Chondrocyte (in vitro differentiated cells): Measurements from ENCODE around the gene SLC44A3. TPM values are rescaled to one million over a fixed set of nuclear protein-coding genes. Genes with fewer than 3 reads are reported as not detected.

Experiments used
- DNase-seq: peaks from one replicate; pipeline ENCODE4 v3.0.0; 2021; ENCODE audit warnings: mixed read lengths, low spot score
- H3K27ac Mint-ChIP-seq: one replicate; pipeline ENCODE4 v1.8.0; 2021; ENCODE audit warnings: mild to moderate bottlenecking, moderate library complexity, mixed read lengths; ENCODE audit not compliant: unreplicated experiment
- H3K27me3 Mint-ChIP-seq: 2 replicates; pipeline ENCODE4 v1.8.0; 2021; ENCODE audit warnings: low read depth, mixed read lengths
- H3K36me3 Mint-ChIP-seq: 2 replicates; pipeline ENCODE4 v1.8.0; 2021; ENCODE audit warnings: low read depth, mixed read lengths
- H3K4me1 Mint-ChIP-seq: 2 replicates; pipeline ENCODE4 v1.8.0; 2021; ENCODE audit warnings: low read depth, mild to moderate bottlenecking, mixed read lengths
- H3K4me3 Mint-ChIP-seq: one replicate; pipeline ENCODE4 v1.8.0; 2021; ENCODE audit warnings: mild to moderate bottlenecking, moderate library complexity, mixed read lengths; ENCODE audit not compliant: unreplicated experiment
- H3K9me3 Mint-ChIP-seq: 2 replicates; pipeline ENCODE4 v1.8.0; 2021; ENCODE audit warnings: low read depth, mixed read lengths
- CTCF ChIP-seq: fragments of 200-600 bp; sonication (generic); IDR thresholded peaks from 2 replicates; pipeline ENCODE4 v1.5.0; 2021; ENCODE audit warnings: antibody characterized with exemption, mild to moderate bottlenecking, moderate library complexity
- total RNA-seq: library from RNA; stranded (reverse); gene quantifications from 3 replicates; pipeline ENCODE4 v1.2.1, GENCODE V29; 2021

SLC44A3 gene
- total RNA-seq, 1 donor from 2014 or later = 2.5 TPM

- no peak for DNase-seq
- H3K36me3 Mint-ChIP-seq = no peaks in the 10 kb centered on the region
- peaks cover 53% of the 10 kb centered on the region for H3K4me1 Mint-ChIP-seq
- no peaks in the 10 kb centered on the region for H3K27me3 Mint-ChIP-seq
- peak overlapping the region; percentile 89 for H3K27ac Mint-ChIP-seq
- TF ChIP-seq CTCF = no peak
- H3K9me3 Mint-ChIP-seq = no peaks in the 10 kb centered on the region
- peak overlapping the region; percentile 11 for H3K4me3 Mint-ChIP-seq
Measured at GRCh38 chr1:94793296-94793656, 26.9 kb upstream of the SLC44A3 start.

GRCh38 chr1:94795434-94795833 lies 24.7 kb upstream of the SLC44A3 start:
- Mint-ChIP-seq H3K27ac (no peak overlapping the region), H3K4me3 (no peak overlapping the region), H3K9me3 (no peaks in the 10 kb centered on the region), H3K27me3 (no peaks in the 10 kb centered on the region), H3K36me3 (no peaks in the 10 kb centered on the region), H3K4me1 (peaks cover 57% of the 10 kb centered on the region)
- no peak for DNase-seq
- TF ChIP-seq CTCF = no peak

- Mint-ChIP-seq H3K27me3 (no peaks in the 10 kb centered on the region), H3K9me3 (no peaks in the 10 kb centered on the region), H3K27ac (no peak overlapping the region), H3K4me3 (no peak overlapping the region), H3K36me3 (no peaks in the 10 kb centered on the region), H3K4me1 (peaks cover 55% of the 10 kb centered on the region)
- no peak for TF ChIP-seq CTCF
- no peak for DNase-seq
Measured at GRCh38 chr1:94796266-94796665, 23.9 kb upstream of the SLC44A3 start.

GRCh38 chr1:94797291-94797690 lies 22.9 kb upstream of the SLC44A3 start:
- no peak for TF ChIP-seq CTCF
- H3K36me3 Mint-ChIP-seq = no peaks in the 10 kb centered on the region
- peaks cover 57% of the 10 kb centered on the region for H3K4me1 Mint-ChIP-seq

GRCh38 chr1:94798054-94798453 lies 22.1 kb upstream of the SLC44A3 start:
- no peak for TF ChIP-seq CTCF
- DNase-seq = no peak
- H3K36me3 Mint-ChIP-seq = no peaks in the 10 kb centered on the region
- H3K9me3 Mint-ChIP-seq = no peaks in the 10 kb centered on the region
- no peak overlapping the region for H3K4me3 Mint-ChIP-seq
- peaks cover 52% of the 10 kb centered on the region for H3K4me1 Mint-ChIP-seq
- H3K27me3 Mint-ChIP-seq = no peaks in the 10 kb centered on the region
- H3K27ac Mint-ChIP-seq = no peak overlapping the region

More at GRCh38 chr1:94797291-94797690, 22.9 kb upstream of the SLC44A3 start:
- H3K27ac Mint-ChIP-seq = no peak overlapping the region
- no peak overlapping the region for H3K4me3 Mint-ChIP-seq
- no peaks in the 10 kb centered on the region for H3K9me3 Mint-ChIP-seq
- no peak for DNase-seq
- H3K27me3 Mint-ChIP-seq = no peaks in the 10 kb centered on the region
